ENCODE results near the gene FIBCD1.

FIBCD1 gene

GRCh38 chr9:130919559-130920145 is 19.4 kb downstream of the FIBCD1 start:
- DNase-seq (ENCODE audit: insufficient read length, low spot score) (no peak), FAIRE-seq (no peak)
- TF ChIP-seq CTCF (IDR thresholded peaks at IDR 0.05; ENCODE audit: insufficient read depth, missing control alignments), result no peak

- FAIRE-seq (no peak), DNase-seq (ENCODE audit: insufficient read length, low spot score) (no peak)
- TF ChIP-seq CTCF (IDR thresholded peaks at IDR 0.05; ENCODE audit: insufficient read depth, missing control alignments), result no peak
Measured at GRCh38 chr9:130918826-130919558, 20.1 kb downstream of the FIBCD1 start.

GRCh38 chr9:130918101-130918825 is 20.8 kb downstream of the FIBCD1 start:
- no peak for FAIRE-seq
- no peak for TF ChIP-seq CTCF (IDR thresholded peaks at IDR 0.05; ENCODE audit: insufficient read depth, missing control alignments)
- DNase-seq (ENCODE audit: insufficient read length, low spot score), result no peak

- no peak for TF ChIP-seq CTCF (IDR thresholded peaks at IDR 0.05; ENCODE audit: insufficient read depth, missing control alignments)
- DNase-seq (ENCODE audit: insufficient read length, low spot score), result no peak
- FAIRE-seq, result no peak
Measured at GRCh38 chr9:130917168-130917960, 21.7 kb downstream of the FIBCD1 start.

GRCh38 chr9:130915096-130915447 is 24.0 kb downstream of the FIBCD1 start:
- DNase-seq (ENCODE audit: insufficient read length, low spot score), result no peak
- no peak for TF ChIP-seq CTCF (IDR thresholded peaks at IDR 0.05; ENCODE audit: insufficient read depth, missing control alignments)
- no peak for FAIRE-seq

- TF ChIP-seq CTCF (IDR thresholded peaks at IDR 0.05; ENCODE audit: insufficient read depth, missing control alignments), result no peak
- FAIRE-seq (no peak), DNase-seq (ENCODE audit: insufficient read length, low spot score) (no peak)
Measured at GRCh38 chr9:130914417-130915095, 24.5 kb downstream of the FIBCD1 start.
